SU-DHL-6 (cell line): Measurements from ENCODE around the gene HTATSF1.

Experiments
- EZH2phosphoT487 ChIP-seq: fragments of 200-600 bp; sonication (generic), shearing (Covaris generic); conservative IDR thresholded peaks from 2 replicates; pipeline ENCODE4 v1.6.1; 2018; ENCODE audit warnings: mild to moderate bottlenecking, antibody characterized with exemption, low read length, moderate library complexity, mixed read lengths
- TF ChIP-seq, protein P1 (sequence below): fragments of 200-600 bp; sonication (generic); IDR thresholded peaks from one replicate; pipeline ENCODE4 v1.5.1; 2017; ENCODE audit warnings: antibody characterized with exemption, mild to moderate bottlenecking, low read length, moderate library complexity; ENCODE audit not compliant: insufficient read depth, poor library complexity, severe bottlenecking

- TF ChIP-seq, protein P1, sequence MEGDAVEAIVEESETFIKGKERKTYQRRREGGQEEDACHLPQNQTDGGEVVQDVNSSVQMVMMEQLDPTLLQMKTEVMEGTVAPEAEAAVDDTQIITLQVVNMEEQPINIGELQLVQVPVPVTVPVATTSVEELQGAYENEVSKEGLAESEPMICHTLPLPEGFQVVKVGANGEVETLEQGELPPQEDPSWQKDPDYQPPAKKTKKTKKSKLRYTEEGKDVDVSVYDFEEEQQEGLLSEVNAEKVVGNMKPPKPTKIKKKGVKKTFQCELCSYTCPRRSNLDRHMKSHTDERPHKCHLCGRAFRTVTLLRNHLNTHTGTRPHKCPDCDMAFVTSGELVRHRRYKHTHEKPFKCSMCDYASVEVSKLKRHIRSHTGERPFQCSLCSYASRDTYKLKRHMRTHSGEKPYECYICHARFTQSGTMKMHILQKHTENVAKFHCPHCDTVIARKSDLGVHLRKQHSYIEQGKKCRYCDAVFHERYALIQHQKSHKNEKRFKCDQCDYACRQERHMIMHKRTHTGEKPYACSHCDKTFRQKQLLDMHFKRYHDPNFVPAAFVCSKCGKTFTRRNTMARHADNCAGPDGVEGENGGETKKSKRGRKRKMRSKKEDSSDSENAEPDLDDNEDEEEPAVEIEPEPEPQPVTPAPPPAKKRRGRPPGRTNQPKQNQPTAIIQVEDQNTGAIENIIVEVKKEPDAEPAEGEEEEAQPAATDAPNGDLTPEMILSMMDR = no peak
- TF ChIP-seq EZH2phosphoT487 = no peak
These were observed 41.3 kb upstream of the HTATSF1 start for GRCh38 chrX:136456133-136456532.
